ENCODE measurements around the gene KCNC1.

DNA sequence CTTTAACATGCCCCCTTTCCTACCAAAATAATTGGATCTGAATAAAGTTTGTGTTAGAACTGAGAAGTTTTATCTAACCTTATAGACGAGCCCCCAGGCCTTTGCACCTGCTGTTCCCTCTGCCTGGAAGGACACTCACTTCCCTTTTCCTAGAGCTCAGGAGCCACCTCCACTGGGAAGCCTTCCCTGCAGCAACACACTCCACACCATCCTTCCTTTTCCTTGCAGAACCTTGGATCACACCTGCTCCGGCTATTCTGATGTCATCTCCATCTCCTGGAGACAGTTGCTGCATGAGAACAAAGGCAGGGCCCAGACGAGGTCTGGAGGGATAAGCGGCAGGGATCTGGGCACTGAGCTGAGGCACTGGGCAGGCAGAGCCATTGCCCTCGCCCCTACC, 37.8 kb upstream of the KCNC1 start:
- TF ChIP-seq POLR2AphosphoS5 (IDR thresholded peaks at IDR 0.05; ENCODE audit: low read depth, low read length), result no peak
- TF ChIP-seq, protein P1, sequence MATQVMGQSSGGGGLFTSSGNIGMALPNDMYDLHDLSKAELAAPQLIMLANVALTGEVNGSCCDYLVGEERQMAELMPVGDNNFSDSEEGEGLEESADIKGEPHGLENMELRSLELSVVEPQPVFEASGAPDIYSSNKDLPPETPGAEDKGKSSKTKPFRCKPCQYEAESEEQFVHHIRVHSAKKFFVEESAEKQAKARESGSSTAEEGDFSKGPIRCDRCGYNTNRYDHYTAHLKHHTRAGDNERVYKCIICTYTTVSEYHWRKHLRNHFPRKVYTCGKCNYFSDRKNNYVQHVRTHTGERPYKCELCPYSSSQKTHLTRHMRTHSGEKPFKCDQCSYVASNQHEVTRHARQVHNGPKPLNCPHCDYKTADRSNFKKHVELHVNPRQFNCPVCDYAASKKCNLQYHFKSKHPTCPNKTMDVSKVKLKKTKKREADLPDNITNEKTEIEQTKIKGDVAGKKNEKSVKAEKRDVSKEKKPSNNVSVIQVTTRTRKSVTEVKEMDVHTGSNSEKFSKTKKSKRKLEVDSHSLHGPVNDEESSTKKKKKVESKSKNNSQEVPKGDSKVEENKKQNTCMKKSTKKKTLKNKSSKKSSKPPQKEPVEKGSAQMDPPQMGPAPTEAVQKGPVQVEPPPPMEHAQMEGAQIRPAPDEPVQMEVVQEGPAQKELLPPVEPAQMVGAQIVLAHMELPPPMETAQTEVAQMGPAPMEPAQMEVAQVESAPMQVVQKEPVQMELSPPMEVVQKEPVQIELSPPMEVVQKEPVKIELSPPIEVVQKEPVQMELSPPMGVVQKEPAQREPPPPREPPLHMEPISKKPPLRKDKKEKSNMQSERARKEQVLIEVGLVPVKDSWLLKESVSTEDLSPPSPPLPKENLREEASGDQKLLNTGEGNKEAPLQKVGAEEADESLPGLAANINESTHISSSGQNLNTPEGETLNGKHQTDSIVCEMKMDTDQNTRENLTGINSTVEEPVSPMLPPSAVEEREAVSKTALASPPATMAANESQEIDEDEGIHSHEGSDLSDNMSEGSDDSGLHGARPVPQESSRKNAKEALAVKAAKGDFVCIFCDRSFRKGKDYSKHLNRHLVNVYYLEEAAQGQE (IDR thresholded peaks at IDR 0.05; ENCODE audit: insufficient read depth in 1 of 2, low read depth in 2 of 2, low read length in 2 of 2), result no peak
